COLO668 (cell line): ENCODE data around the gene EGLN3.

Experiments
- DNase-seq: peaks from one replicate; lab custom pipeline; 2025; ENCODE audit not compliant: unreplicated experiment; lab: John Stamatoyannopoulos, UW

The EGLN3 gene

GRCh38 chr14:33876274-33876673 is 74.6 kb downstream of the EGLN3 start:
- DNase-seq, result no peak
